ENCODE results near the gene KSR2. TPM values are rescaled to one million over a fixed set of nuclear protein-coding genes. Genes with fewer than 3 reads are reported as not detected.
A peak's percentile ranks its signal among the peaks of the same experiment; 100 is the strongest.

Gene KSR2
- total RNA-seq, 1 donor from 2014 or later, result not detected

DNA sequence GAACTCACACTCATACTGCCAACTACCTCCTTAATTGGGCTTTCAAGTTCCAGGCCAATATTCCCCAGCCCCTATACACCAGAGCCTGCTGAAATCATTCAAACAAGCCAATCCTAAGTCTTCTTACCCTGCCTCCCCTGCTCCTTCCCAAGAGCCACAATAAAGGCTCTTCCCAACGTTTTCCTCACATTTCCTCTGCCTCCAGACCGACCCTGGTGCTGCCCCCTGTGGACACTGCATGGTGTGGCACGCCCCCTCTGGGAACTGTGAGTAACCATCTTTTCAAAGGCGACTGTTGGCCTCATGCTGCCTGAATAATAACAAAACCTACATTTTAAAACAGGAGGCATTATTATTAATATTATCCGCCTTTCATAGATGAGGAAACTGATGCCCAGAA lies 495.8 kb downstream of the KSR2 start:
- H3K36me3 Mint-ChIP-seq (ENCODE audit: low read depth), result peaks cover 2% of the 10 kb centered on the region
- DNase-seq (ENCODE audit: low spot score), result no peak
- TF ChIP-seq, protein P1, sequence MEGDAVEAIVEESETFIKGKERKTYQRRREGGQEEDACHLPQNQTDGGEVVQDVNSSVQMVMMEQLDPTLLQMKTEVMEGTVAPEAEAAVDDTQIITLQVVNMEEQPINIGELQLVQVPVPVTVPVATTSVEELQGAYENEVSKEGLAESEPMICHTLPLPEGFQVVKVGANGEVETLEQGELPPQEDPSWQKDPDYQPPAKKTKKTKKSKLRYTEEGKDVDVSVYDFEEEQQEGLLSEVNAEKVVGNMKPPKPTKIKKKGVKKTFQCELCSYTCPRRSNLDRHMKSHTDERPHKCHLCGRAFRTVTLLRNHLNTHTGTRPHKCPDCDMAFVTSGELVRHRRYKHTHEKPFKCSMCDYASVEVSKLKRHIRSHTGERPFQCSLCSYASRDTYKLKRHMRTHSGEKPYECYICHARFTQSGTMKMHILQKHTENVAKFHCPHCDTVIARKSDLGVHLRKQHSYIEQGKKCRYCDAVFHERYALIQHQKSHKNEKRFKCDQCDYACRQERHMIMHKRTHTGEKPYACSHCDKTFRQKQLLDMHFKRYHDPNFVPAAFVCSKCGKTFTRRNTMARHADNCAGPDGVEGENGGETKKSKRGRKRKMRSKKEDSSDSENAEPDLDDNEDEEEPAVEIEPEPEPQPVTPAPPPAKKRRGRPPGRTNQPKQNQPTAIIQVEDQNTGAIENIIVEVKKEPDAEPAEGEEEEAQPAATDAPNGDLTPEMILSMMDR (IDR thresholded peaks at IDR 0.05), result peak; percentile 66
- H3K9me3 Mint-ChIP-seq (ENCODE audit: low read depth), result peaks cover 4% of the 10 kb centered on the region
- no peaks in the 10 kb centered on the region for H3K4me1 Mint-ChIP-seq (ENCODE audit: low read depth)
- peaks cover 4% of the 10 kb centered on the region for H3K27me3 Mint-ChIP-seq (ENCODE audit: low read depth)
- no peak overlapping the region for H3K27ac Mint-ChIP-seq (ENCODE audit: unreplicated experiment)
- no peak overlapping the region for H3K4me3 Mint-ChIP-seq (ENCODE audit: unreplicated experiment)

DNA sequence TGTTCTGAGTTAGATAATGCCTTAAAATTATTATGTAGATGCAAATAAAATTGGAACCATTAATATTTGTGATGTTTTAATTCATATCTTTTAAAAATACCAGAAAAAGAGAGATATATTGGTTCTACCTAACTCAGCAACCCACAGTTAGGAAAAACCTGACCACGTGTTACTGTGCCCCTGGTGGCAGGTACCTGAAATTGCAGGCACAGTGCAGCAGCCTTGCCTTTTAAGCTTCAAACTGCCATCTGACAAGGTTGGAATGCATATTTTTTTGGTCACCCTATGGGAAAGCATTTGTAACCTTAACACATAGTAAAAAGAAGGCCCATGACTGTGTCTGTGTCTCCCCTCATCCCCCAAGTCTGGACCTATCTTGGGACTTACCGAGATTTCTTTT lies 498.0 kb downstream of the KSR2 start:
- TF ChIP-seq, protein P1 (IDR thresholded peaks at IDR 0.05), result peak; percentile 50
- H3K4me1 Mint-ChIP-seq (ENCODE audit: low read depth), result no peaks in the 10 kb centered on the region
- no peak overlapping the region for H3K4me3 Mint-ChIP-seq (ENCODE audit: unreplicated experiment)
- peaks cover 4% of the 10 kb centered on the region for H3K9me3 Mint-ChIP-seq (ENCODE audit: low read depth)
- H3K27me3 Mint-ChIP-seq (ENCODE audit: low read depth), result peaks cover 9% of the 10 kb centered on the region
- H3K27ac Mint-ChIP-seq (ENCODE audit: unreplicated experiment), result no peak overlapping the region
- no peaks in the 10 kb centered on the region for H3K36me3 Mint-ChIP-seq (ENCODE audit: low read depth)
- no peak for DNase-seq (ENCODE audit: low spot score)

DNA sequence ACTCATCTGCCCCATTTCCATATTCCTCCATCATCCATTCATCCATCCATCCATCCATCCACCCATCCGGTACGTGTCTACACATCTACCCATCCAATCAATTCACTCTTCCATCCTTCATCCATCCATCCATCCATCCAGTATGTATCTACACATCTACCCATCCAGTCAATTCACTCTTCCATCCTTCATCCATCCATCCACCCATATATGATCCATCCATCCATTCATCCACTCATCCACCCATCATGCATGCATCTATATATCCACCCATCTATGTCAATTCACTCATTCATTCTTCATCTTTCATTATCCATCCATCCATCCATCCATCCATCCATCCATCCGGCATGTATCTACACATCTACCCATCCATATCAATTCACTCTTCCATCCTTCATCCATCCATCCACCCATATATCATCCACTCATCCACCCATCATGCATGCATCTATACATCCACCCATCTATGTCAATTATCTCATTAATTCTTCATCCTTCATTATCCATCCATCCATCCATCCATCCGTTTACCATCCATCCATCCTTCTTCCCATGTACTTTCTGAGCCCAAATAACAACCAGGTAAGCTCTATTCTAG lies 498.8 kb downstream of the KSR2 start:
- DNase-seq (ENCODE audit: low spot score), result no peak
- peaks cover 9% of the 10 kb centered on the region for H3K27me3 Mint-ChIP-seq (ENCODE audit: low read depth)
- peaks cover 4% of the 10 kb centered on the region for H3K9me3 Mint-ChIP-seq (ENCODE audit: low read depth)
- H3K4me1 Mint-ChIP-seq (ENCODE audit: low read depth), result no peaks in the 10 kb centered on the region
- no peak overlapping the region for H3K27ac Mint-ChIP-seq (ENCODE audit: unreplicated experiment)
- TF ChIP-seq, protein P1 (IDR thresholded peaks at IDR 0.05), result no peak
- H3K36me3 Mint-ChIP-seq (ENCODE audit: low read depth), result no peaks in the 10 kb centered on the region
- no peak overlapping the region for H3K4me3 Mint-ChIP-seq (ENCODE audit: unreplicated experiment)

DNA sequence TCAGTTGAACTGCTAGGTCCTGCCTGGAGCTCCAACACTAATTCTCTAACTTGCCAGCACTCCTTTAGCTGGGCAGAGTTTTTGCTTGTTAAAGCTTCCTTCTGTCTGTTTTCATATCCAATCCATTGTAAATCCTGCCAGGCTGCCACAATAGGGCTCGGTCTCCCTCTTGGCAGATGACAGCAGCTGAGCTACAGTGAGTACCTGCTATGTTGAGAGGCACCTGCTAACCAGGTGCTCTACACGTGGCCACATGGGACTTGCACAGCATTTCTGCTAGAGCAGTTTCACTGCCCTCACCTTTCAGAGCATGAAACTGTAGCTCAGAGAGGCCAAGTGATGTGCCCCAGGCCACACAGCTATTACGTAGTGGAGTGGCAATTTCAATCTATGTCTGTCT lies 500.8 kb downstream of the KSR2 start:
- Mint-ChIP-seq H3K27me3 (ENCODE audit: low read depth) (peaks cover 7% of the 10 kb centered on the region), H3K9me3 (ENCODE audit: low read depth) (peaks cover 4% of the 10 kb centered on the region), H3K4me1 (ENCODE audit: low read depth) (no peaks in the 10 kb centered on the region), H3K36me3 (ENCODE audit: low read depth) (no peaks in the 10 kb centered on the region), H3K4me3 (ENCODE audit: unreplicated experiment) (no peak overlapping the region), H3K27ac (ENCODE audit: unreplicated experiment) (no peak overlapping the region)
- TF ChIP-seq, protein P1 (IDR thresholded peaks at IDR 0.05), result no peak
- no peak for DNase-seq (ENCODE audit: low spot score)

DNA sequence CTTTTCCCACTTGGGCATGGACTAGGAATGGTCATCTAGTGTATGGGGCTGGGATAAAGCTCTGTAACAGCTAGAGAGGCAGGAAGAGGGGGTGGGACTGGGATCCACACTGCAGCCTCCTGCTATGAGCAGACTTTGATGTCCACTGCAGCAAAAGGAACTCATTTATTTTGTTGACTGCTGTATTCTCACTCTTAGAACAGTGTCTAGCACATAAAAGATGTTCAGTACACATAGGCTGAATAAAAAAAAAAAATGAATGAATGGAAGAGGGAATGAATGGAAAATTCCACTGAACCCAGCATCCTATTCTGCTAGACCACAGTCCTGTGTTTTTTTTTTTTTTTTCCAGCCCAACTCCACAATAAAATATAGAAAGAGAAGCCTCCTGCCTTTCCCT lies 501.2 kb downstream of the KSR2 start:
- H3K36me3 Mint-ChIP-seq (ENCODE audit: low read depth), result no peaks in the 10 kb centered on the region
- H3K4me1 Mint-ChIP-seq (ENCODE audit: low read depth), result no peaks in the 10 kb centered on the region
- DNase-seq (ENCODE audit: low spot score), result no peak
- no peak overlapping the region for H3K27ac Mint-ChIP-seq (ENCODE audit: unreplicated experiment)
- H3K9me3 Mint-ChIP-seq (ENCODE audit: low read depth), result peaks cover 7% of the 10 kb centered on the region
- H3K4me3 Mint-ChIP-seq (ENCODE audit: unreplicated experiment), result no peak overlapping the region
- H3K27me3 Mint-ChIP-seq (ENCODE audit: low read depth), result peaks cover 7% of the 10 kb centered on the region
- TF ChIP-seq, protein P1 (IDR thresholded peaks at IDR 0.05), result no peak
